Left ventricle myocardium inferior (tissue), 1 donor: ENCODE measurements around the gene ENPP1. TPM values are rescaled to one million over a fixed set of nuclear protein-coding genes. Genes with fewer than 3 reads are reported as not detected.

Experiments used
- DNase-seq: peaks from one replicate; pipeline ENCODE4 v3.0.0-alpha.2; 2020
- H3K27ac ChIP-seq: fragments of 200-600 bp; replicated peaks from 2 replicates; pipeline ENCODE4 v1.8.0; 2021
- H3K27me3 ChIP-seq: fragments of 200-600 bp; 2 replicates; pipeline ENCODE4 v1.8.0; 2021; ENCODE audit warnings: low read depth
- H3K36me3 ChIP-seq: fragments of 200-600 bp; 2 replicates; pipeline ENCODE4 v1.8.0; 2021
- H3K4me1 ChIP-seq: fragments of 200-600 bp; 2 replicates; pipeline ENCODE4 v1.8.0; 2021
- H3K4me3 ChIP-seq: fragments of 200-600 bp; 2 replicates; pipeline ENCODE4 v1.8.0; 2021; ENCODE audit warnings: mild to moderate bottlenecking, moderate library complexity
- H3K9me3 ChIP-seq: fragments of 200-600 bp; replicated peaks from 2 replicates; pipeline ENCODE4 v1.8.0; 2021
- intact Hi-C: fragments of 100-400 bp; cut with micrococcal nuclease; formaldehyde crosslinking; loops from one replicate; pipeline ENCODE4 v1.11.0; 2022
- total RNA-seq: library from RNA; stranded (reverse); fragmentation: NEBNext Ultra II Directional; extraction: Animal tissue kit (Norgen Biotek cat#: 25700); gene quantifications from one replicate; pipeline ENCODE4 v1.2.1, GENCODE V29; 2021
- TF ChIP-seq, protein P1 (sequence below): fragments of 200-600 bp; IDR thresholded peaks from 2 replicates; pipeline ENCODE4 v1.8.0; 2021; ENCODE audit warnings: antibody characterized with exemption, mild to moderate bottlenecking, borderline replicate concordance
- donor health status: DM: no; HTN: yes; CAD: no; lungs with severe emphysema.

Gene ENPP1
- total RNA-seq, 1 donor from 2014 or later = 2.9 TPM

DNA sequence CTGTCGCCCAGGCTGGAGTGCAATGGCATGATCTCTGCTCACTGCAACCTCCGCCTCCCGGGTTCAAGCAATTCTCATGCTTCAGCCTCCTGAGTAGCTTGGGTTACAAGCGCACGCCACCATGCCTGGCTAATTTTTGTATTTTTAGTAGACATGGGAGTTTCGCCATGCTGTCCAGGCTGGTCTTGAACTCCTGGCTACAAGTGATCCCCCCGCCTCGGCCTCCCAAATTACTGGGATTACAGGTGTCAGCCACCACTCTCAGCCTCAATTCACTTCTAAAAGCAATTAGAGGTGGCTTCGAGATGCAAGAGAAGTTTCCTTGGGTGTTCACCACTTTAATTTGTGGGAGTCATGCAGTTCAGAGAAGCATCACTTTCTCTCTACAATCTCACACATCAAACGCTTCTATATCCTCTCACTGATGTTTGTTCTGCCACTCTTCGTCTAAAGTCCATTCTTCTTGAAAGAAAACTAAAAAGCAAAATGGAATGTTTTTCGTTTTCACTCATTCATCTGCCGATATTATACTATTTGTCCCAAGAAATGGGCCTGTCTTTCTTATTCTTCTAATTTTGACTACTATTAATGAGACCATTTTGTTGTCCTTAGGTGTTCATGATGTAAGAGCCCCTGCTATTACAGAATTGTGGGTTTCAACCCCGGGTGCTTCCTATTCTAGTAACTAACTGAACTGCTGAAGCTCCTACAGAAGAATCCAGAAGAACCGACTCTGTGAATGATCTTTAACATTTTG is 38.3 kb upstream of the ENPP1 start:
- H3K4me1 ChIP-seq = peaks cover 26% of the 10 kb centered on the region
- no peak overlapping the region for H3K4me3 ChIP-seq
- intact Hi-C loops = no loop called here
- H3K9me3 ChIP-seq = no peaks in the 10 kb centered on the region
- TF ChIP-seq, protein P1, sequence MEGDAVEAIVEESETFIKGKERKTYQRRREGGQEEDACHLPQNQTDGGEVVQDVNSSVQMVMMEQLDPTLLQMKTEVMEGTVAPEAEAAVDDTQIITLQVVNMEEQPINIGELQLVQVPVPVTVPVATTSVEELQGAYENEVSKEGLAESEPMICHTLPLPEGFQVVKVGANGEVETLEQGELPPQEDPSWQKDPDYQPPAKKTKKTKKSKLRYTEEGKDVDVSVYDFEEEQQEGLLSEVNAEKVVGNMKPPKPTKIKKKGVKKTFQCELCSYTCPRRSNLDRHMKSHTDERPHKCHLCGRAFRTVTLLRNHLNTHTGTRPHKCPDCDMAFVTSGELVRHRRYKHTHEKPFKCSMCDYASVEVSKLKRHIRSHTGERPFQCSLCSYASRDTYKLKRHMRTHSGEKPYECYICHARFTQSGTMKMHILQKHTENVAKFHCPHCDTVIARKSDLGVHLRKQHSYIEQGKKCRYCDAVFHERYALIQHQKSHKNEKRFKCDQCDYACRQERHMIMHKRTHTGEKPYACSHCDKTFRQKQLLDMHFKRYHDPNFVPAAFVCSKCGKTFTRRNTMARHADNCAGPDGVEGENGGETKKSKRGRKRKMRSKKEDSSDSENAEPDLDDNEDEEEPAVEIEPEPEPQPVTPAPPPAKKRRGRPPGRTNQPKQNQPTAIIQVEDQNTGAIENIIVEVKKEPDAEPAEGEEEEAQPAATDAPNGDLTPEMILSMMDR = no peak
- H3K27ac ChIP-seq = no peak overlapping the region
- H3K36me3 ChIP-seq = no peaks in the 10 kb centered on the region
- no peaks in the 10 kb centered on the region for H3K27me3 ChIP-seq
- DNase-seq = no peak

DNA sequence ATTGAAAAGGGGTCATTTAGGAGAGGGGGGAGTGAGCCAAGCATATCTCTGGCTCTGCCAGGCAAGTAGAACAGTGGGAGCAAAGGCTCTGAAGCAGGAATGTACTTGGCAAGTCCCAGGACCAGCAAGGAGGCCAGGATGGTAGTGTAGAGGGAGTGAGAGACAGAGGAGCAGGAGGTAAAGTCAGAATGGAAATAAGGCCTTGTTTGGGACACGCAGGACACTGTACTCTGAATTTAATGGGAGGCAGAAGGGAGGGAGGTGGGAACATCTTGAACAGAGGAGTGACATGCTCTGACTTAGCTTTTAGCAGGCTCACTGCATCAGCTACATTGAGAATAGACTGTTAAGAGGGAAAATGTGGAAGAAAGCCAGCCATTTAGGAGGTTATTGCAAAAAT is 37.0 kb upstream of the ENPP1 start:
- TF ChIP-seq, protein P1 = no peak
- no peak for DNase-seq
- intact Hi-C loops = no loop called here
- Histone ChIP-seq H3K9me3 (no peaks in the 10 kb centered on the region), H3K4me3 (no peak overlapping the region), H3K36me3 (no peaks in the 10 kb centered on the region), H3K27me3 (no peaks in the 10 kb centered on the region), H3K4me1 (peaks cover 16% of the 10 kb centered on the region), H3K27ac (no peak overlapping the region)

DNA sequence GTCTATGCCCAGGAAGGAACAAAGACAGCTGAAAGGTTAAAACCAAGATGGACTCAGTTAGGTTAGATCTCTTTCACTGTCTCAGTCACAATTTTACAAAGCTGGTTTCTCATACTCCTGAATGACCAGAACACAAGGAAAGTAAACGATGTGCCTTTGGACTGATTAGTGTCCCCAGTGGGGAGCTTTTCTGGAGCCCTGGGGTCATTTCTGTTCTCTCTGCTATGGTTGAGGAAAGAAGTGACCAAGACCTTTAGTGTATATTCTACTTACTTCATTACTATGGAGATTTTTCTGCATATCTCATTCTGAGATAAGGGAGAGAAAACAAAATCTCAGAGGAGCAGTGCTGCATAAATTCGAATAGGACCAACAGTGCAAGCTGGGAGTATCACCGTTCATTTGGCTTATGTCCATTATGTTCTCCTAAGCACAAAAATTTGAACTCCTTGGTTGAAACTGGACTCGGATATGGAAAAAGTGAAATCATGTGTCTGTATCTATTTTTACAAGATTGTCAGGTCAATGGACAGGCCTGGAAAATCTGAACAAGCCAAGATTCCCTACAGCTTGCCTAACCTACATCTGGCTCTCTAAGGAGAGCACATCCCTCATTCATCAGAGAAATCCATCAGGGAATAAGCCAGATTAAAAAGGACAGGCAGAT is 34.4 kb upstream of the ENPP1 start:
- Histone ChIP-seq H3K9me3 (no peaks in the 10 kb centered on the region), H3K27ac (peak overlapping the region; percentile 72), H3K27me3 (no peaks in the 10 kb centered on the region), H3K36me3 (no peaks in the 10 kb centered on the region), H3K4me3 (no peak overlapping the region), H3K4me1 (peaks cover 13% of the 10 kb centered on the region)
- intact Hi-C loops = no loop called here
- TF ChIP-seq, protein P1 = no peak
- no peak for DNase-seq

DNA sequence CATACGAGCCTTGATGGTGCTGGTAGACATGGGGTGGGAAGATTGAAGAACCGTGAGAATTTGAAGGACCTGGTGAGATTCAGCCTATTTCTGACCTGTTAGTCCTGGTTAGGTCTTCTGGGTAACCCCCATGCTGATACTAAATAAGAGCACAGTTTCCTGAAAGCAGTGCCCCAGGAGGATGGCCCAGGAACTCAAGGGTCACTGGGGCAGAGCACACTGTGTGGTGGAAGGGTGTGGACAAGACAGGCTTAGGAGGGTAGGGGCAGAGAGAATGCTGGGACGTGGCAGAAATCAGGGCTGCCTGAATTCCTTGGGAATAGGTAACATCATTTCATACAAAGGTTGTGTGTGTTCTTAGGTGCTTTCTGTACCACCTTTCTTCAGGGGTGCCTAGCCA is 31.9 kb upstream of the ENPP1 start:
- TF ChIP-seq, protein P1 = no peak
- Histone ChIP-seq H3K27me3 (no peaks in the 10 kb centered on the region), H3K9me3 (no peaks in the 10 kb centered on the region), H3K27ac (no peak overlapping the region), H3K4me3 (no peak overlapping the region), H3K36me3 (no peaks in the 10 kb centered on the region), H3K4me1 (peaks cover 13% of the 10 kb centered on the region)
- DNase-seq = no peak
- intact Hi-C loops = no loop called here

DNA sequence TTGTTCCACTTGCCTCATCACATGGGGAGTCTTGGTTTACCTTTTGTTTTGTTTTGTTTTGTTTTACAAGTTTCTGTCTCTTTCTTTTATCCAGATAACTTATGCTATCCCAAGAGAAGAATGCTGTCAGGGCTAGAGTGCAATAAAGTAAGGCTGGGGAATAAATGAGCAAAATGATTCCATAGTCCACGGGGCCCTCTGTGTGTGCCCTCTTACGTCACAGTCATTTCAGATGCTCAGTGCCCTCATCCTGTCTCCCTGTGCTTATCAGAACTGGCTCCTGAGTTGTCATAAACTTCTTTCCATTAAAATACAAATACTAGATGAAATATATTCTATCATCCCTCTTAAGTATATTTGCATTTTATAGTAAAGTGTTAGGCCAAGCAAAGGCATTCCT is 30.8 kb upstream of the ENPP1 start:
- Histone ChIP-seq H3K9me3 (no peaks in the 10 kb centered on the region), H3K27ac (no peak overlapping the region), H3K27me3 (no peaks in the 10 kb centered on the region), H3K4me1 (peaks cover 13% of the 10 kb centered on the region), H3K36me3 (no peaks in the 10 kb centered on the region), H3K4me3 (no peak overlapping the region)
- TF ChIP-seq, protein P1 = no peak
- DNase-seq = no peak
- intact Hi-C loops = no loop called here
